HG03025 (cell line): Measurements from ENCODE around the gene CT47B1.
"Not testable (repeated sequence)": the region's sequence is repeated elsewhere in the genome, so short reads cannot be mapped to it uniquely, and the experiment has no call there.

Experiments used
- ATAC-seq: cut with Tn5 transposase; IDR thresholded peaks from one replicate; pipeline ENCODE4 v1.9.1; 2021; ENCODE audit warnings: mild to moderate bottlenecking, moderate library complexity; ENCODE audit not compliant: unreplicated experiment, low FRiP score

The CT47B1 gene

GRCh38 chrX:120875766-120876165, at the start of gene CT47B1:
TSS of gene CT47B1 (minus strand) at chrX:120875866. CDS start at chrX:120875670, 196 bp downstream.
- not testable (repeated sequence) for ATAC-seq

DNA sequence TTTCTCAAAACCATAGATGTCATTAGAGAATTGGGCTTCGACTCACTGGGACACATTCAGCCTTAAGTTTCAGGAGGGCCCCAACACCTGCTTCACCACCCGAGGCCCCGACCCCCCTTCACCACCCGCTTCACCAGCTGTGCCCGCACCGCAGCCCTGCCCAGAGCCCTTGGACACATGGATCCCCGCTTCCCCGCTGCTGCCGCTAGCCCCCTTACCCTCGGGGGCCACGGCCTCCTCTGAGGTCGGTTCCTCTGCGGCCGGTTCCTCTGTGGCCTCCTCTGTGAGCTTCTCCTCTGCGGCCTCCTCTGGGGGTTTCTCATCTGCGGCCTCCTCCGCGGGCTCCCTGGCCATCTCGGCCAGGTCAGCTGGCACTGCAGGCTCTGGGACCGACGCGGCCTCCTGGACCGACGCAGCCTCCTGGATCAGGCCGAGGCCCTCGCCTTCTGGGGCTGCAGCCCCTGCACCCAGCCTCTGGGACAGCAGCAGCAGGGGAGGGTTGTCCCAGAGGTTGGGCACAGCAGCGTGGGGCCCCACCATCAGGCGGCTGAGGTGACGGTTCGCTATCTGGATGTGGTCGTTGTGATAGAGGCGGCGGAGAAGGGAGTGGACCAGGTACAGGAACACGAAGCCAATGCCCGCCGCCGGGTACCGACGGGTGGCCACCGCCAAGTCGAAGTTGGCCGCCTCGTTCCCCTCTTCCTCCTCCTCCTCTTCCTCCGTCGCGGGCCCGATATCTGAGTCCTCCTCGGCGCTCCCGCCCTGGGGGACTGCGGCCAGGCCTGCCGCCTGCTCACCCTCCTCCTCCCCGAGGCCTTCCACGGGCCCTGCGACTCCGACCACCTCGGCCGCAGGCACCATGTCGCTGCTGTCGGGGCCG, 748 bp downstream of the CT47B1 start:
- ATAC-seq = no peak

GRCh38 chrX:120857240-120857639, 18.4 kb downstream of the CT47B1 start:
- no peak for ATAC-seq

GRCh38 chrX:120840827-120841226, 34.8 kb downstream of the CT47B1 start:
- ATAC-seq = no peak

DNA sequence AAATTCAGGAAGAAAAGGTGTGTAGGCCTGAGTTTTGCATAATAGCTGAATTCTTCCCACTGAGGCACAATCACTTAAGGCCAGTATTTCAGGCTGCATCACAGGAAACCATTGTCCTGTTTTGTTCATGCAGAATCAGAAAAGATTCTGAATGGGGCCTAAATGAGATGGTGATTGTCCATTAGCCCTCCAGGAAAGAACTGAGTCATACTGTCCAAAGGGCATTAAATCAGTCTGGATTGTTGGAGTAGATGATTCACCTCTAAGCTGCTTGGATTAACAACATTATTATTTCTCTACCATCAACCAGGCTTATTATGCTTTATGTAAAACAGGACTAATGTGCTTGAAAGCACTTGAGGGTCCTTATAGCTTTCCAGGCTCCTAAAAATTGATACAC, 36.2 kb downstream of the CT47B1 start:
- ATAC-seq = no peak

- not testable (repeated sequence) for ATAC-seq
Measured at GRCh38 chrX:120827213-120827612, 48.5 kb downstream of the CT47B1 start.

GRCh38 chrX:120825146-120825545, 50.5 kb downstream of the CT47B1 start:
- ATAC-seq = no peak

GRCh38 chrX:120824021-120824420, 51.6 kb downstream of the CT47B1 start:
- ATAC-seq = no peak

- ATAC-seq = no peak
Measured at GRCh38 chrX:120823556-120823955, 52.1 kb downstream of the CT47B1 start.
